Fibroblast of the aortic adventitia (primary cell): ENCODE results near the gene OBSCN. TPM values are rescaled to one million over a fixed set of nuclear protein-coding genes. Genes with fewer than 3 reads are reported as not detected.

Source experiments
- DNase-seq: peaks from one replicate; pipeline ENCODE4 v3.0.0-alpha.2; 2010; ENCODE audit warnings: low read depth
- H3K4me3 ChIP-seq: 2 replicates; pipeline ENCODE4 v1.5.1; 2011; ENCODE audit warnings: low read depth, mild to moderate bottlenecking, control low read depth, low read length, moderate library complexity
- CTCF ChIP-seq: IDR thresholded peaks from 2 replicates; pipeline ENCODE4 v1.5.1; 2011; ENCODE audit warnings: mild to moderate bottlenecking, low read length, control low read depth, inconsistent platforms; ENCODE audit not compliant: insufficient read depth
- total RNA-seq: library from RNA; depleted of rRNA; stranded (reverse); fragments of >200 nt; gene quantifications from 2 replicates; pipeline ENCODE4 v1.2.3, GENCODE V29; 2012; ENCODE audit warnings: low replicate concordance

The OBSCN gene
- total RNA-seq, 1 donor: 0.99 TPM

DNA sequence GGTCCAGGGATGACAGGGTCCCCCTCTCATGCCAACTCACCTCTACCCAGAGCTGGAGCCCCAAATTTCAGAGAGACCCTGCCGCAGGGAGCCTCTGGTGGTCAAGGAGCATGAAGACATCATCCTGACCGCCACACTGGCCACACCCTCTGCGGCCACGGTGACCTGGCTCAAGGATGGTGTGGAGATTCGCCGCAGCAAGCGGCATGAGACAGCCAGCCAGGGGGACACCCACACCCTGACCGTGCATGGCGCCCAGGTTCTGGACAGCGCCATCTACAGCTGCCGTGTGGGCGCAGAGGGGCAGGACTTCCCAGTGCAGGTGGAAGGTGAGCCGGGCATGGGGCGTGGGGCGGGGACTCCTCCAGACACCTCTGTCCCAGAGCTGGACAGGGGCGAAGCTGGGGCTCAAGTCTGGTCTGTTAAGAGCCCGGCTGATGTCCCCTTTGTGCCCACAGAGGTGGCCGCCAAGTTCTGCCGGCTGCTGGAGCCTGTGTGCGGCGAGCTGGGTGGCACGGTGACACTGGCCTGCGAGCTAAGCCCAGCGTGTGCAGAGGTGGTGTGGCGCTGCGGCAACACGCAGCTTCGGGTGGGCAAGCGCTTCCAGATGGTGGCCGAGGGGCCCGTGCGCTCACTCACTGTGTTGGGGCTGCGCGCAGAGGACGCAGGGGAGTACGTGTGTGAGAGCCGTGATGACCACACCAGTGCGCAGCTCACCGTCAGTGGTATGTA, 66.0 kb downstream of the OBSCN start:
- no peak overlapping the region for H3K4me3 ChIP-seq
- TF ChIP-seq CTCF: no peak
- DNase-seq: no peak

DNA sequence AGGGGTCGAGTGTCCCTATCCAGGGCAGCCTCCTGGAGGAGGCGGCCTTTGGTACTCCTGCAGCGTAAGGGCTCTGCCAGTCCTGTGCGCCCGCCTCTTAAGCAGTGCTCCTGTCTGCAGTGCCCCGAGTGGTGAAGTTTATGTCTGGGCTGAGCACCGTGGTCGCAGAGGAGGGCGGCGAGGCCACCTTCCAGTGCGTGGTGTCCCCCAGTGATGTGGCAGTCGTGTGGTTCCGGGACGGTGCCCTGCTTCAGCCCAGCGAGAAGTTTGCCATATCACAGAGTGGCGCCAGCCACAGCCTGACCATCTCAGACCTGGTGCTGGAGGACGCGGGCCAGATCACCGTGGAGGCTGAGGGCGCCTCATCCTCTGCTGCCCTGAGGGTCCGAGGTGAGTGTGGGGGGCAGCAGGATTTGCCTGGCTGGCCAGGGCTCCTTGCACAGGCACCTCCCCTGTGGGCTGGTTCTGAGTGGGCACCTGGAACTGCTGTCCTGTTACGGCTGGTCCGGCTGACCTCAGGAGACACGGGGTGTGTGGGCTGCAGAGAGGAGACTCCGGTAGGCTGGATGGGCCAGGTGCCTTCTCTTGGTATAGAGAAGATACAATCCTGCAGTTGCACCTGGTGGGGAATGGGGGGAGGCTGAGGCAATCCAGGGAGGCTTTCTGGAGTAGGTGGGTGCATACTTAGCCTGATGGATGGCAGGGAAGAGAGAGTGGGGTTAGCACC, 66.8 kb downstream of the OBSCN start:
- DNase-seq: no peak
- peak overlapping the region; percentile 72 for H3K4me3 ChIP-seq
- TF ChIP-seq CTCF: no peak

GRCh38 chr1:228275179-228275429, 67.3 kb downstream of the OBSCN start:
- no peak for TF ChIP-seq CTCF
- H3K4me3 ChIP-seq: peak overlapping the region; percentile 72
- no peak for DNase-seq

GRCh38 chr1:228275430-228276173, 67.8 kb downstream of the OBSCN start:
- peak; percentile 74 for DNase-seq
- TF ChIP-seq CTCF: no peak
- peak overlapping the region; percentile 72 for H3K4me3 ChIP-seq

DNA sequence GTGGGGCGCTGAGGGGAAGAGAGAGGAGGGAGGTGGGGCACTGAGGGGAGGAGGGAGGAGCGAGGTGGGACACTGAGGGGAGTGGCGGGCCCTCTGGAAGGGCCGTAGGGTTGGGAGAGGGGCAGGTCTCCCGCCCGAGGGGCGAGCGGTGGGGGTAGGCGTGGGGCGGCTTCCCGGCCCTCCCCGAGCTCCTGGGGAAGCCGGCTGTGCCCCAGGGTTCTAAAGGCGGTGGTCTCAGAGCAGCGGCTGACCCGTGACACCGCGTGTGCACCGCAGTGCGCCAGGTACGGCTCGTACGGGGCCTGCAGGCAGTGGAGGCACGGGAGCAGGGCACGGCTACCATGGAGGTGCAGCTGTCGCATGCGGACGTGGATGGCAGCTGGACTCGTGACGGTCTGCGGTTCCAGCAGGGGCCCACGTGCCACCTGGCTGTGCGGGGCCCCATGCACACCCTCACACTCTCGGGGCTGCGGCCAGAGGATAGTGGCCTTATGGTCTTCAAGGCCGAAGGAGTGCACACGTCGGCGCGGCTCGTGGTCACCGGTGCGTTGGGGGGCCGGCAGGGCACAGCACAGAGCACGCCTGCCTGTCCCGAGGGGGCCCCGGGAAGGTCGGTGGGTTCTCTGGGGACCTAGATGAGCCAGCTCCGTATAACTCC, 68.5 kb downstream of the OBSCN start:
- no peak for TF ChIP-seq CTCF
- no peak for DNase-seq
- H3K4me3 ChIP-seq: peak overlapping the region; percentile 72

DNA sequence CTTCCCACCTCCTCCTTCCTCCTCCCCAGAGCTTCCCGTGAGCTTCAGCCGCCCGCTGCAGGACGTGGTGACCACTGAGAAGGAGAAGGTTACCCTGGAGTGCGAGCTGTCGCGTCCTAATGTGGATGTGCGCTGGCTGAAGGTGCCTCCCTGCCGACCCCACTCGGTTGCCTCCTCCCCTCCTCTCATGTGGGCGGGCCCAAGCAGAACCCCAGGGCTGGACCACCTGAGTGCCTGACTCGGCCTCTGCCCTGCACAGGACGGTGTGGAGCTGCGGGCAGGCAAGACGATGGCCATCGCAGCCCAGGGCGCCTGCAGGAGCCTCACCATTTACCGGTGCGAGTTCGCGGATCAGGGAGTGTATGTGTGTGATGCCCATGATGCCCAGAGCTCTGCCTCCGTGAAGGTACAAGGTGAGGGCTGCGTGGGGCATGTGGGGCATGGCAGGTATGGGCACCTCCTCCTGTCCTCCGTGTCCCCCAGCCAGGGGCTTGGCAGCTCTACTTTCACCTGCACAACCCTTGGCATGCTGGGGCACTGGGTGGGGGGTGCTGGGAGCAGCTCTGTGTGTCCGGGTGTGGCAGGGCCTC, 69.2 kb downstream of the OBSCN start:
- TF ChIP-seq CTCF: no peak
- no peak for DNase-seq
- no peak overlapping the region for H3K4me3 ChIP-seq
